GM13977 (cell line): ENCODE data around the gene LIMCH1.

ENCODE experiments used
- DNase-seq: peaks from one replicate; pipeline ENCODE4 v3.0.0; 2012; ENCODE audit warnings: low spot score
- CTCF ChIP-seq: IDR thresholded peaks from 2 replicates; pipeline ENCODE4 v1.5.1; 2012; ENCODE audit warnings: mild to moderate bottlenecking, control low read depth; ENCODE audit not compliant: insufficient read depth; ENCODE audit errors: extremely low read depth, missing control alignments
- in situ Hi-C: fragments of 300-500 bp; cut with MboI; formaldehyde crosslinking; loops from one replicate; pipeline ENCODE4 v1.12.0; 2022; ENCODE audit warnings: low sequenced_read_pairs, low pct_unique_long_range_greater_than_20kb, mixed read lengths, inconsistent platforms; ENCODE audit not compliant: unreplicated experiment

Gene LIMCH1

GRCh38 chr4:41569961-41570360 is 32.0 kb downstream of the LIMCH1 start:
- TF ChIP-seq CTCF = no peak
- in situ Hi-C loops = no loop called here
- DNase-seq = no peak

- in situ Hi-C loops = no loop called here
- no peak for TF ChIP-seq CTCF
- DNase-seq = no peak
These were observed 33.5 kb downstream of the LIMCH1 start for GRCh38 chr4:41571422-41571821.

- no peak for TF ChIP-seq CTCF
- in situ Hi-C loops = no loop called here
These were observed 34.6 kb downstream of the LIMCH1 start for GRCh38 chr4:41572516-41572915.

GRCh38 chr4:41572956-41573355 is 35.0 kb downstream of the LIMCH1 start:
- no peak for DNase-seq
- TF ChIP-seq CTCF = no peak
- in situ Hi-C loops = no loop called here

More at GRCh38 chr4:41572516-41572915, 34.6 kb downstream of the LIMCH1 start:
- DNase-seq = no peak

GRCh38 chr4:41573502-41574001 is 35.6 kb downstream of the LIMCH1 start:
- DNase-seq = no peak
- no peak for TF ChIP-seq CTCF
- in situ Hi-C loops = no loop called here

GRCh38 chr4:41575207-41575606 is 37.2 kb downstream of the LIMCH1 start:
- DNase-seq = no peak
- no peak for TF ChIP-seq CTCF
- in situ Hi-C loops = no loop called here

GRCh38 chr4:41575665-41576064 is 37.7 kb downstream of the LIMCH1 start:
- TF ChIP-seq CTCF = no peak
- no peak for DNase-seq
- in situ Hi-C loops = no loop called here
